HG03442 (cell line): ENCODE measurements around the gene KIF1B.

Experiments
- ATAC-seq: cut with Tn5 transposase; IDR thresholded peaks from one replicate; pipeline ENCODE4 v1.9.1; 2021; ENCODE audit warnings: mild to moderate bottlenecking, moderate library complexity; ENCODE audit not compliant: unreplicated experiment

Gene KIF1B

GRCh38 chr1:10209905-10210810 lies at the start of gene KIF1B:
Gene KIF1B, plus strand, starts transcription at chr1:10210570. Its CDS starts 21,759 bp downstream, at chr1:10232329.
- ATAC-seq = peak; percentile 92

- no peak for ATAC-seq
These were observed 49.4 kb upstream of the KIF1B start for GRCh38 chr1:10160907-10161490.

GRCh38 chr1:10161541-10162290 lies 48.7 kb upstream of the KIF1B start:
- ATAC-seq = no peak

DNA sequence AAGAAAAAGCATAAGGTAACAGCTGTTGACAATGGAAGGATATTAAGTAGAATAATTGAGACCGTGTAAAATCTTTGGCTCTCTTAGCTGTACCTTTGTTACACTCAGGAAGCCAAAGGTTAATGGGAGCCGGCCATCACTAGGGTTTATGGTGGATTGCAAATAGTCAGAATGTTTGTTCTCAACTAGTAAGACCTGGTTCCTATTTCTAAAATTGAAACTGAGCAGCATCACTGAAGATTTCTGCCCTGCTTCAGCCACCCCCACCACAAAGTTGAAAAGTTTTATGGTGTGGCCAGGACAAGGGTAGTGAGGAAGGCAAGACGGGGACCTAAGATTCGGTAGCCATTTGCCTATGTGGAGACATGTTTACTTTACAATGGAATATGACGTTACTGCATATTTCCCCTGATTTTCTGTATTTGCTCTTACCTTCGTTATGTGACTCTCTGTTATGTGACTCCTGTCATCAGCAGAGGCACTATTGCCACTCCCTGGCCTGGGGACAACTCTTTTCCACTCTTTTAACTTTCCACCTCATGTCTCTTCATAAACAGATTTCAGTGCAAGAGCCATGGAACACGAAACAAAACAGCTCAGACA lies 41.4 kb upstream of the KIF1B start:
- ATAC-seq = no peak

GRCh38 chr1:10170239-10170574 lies 40.2 kb upstream of the KIF1B start:
- peak; percentile 60 for ATAC-seq

DNA sequence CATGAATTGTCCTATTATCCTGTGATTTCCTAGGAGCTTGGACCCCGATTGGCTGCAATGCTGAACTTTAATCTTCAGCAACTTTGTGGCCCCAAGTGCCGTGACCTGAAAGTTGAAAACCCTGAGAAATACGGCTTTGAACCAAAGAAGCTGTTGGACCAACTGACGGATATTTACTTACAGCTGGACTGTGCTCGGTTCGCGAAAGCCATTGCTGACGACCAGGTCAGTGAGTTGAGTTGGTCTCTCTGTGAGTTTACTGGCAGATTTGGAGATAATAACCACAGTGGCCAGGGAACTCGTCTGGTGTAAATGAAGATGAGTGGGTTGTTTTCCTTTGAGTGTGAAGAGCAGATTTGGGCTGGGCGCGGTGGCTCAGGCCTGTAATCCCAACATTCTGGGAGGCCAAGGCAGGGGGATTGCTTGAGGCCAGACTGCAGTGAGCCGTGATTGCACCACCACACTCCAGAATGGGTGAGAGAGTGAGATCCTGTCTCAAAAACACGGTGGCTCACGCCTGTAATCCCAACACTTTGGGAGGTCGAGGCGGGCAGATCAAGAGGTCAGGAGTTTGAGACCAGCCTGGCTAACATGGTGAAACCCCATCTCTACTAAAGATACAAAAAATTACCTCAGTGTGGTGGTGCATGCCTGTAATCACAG lies 39.1 kb upstream of the KIF1B start:
- no peak for ATAC-seq

DNA sequence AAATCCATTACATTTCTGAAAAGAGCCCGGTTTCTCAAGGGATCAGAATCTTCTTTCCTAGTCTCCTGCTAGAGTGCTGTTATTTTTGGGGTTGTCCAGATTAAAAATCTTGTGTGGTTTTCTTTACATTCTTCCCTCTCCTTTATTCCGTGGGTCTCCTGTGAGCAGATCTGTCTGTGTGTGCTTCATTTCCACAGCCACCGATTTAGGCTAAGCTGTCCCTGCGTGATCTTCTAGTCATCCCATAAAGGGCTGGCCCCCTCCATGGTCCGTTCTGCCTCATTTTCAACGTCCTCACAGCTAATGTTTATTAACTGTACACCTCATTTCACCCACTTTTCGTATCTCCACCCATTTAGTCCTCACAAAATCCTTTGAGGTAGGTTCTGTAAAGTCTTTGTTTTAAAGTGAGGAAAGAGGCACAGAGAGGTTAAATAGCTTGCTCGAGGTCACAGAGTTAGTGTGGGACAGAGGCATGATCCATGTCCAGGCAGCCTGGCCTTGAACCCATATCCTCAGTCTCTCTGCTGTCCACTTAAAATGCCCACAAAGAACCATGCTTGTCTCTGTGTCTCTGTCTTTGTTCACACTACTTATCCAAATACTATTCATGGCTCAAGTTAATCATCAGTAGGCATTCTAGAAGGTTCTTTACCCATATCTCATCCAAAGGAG lies 38.2 kb upstream of the KIF1B start:
- ATAC-seq = no peak

DNA sequence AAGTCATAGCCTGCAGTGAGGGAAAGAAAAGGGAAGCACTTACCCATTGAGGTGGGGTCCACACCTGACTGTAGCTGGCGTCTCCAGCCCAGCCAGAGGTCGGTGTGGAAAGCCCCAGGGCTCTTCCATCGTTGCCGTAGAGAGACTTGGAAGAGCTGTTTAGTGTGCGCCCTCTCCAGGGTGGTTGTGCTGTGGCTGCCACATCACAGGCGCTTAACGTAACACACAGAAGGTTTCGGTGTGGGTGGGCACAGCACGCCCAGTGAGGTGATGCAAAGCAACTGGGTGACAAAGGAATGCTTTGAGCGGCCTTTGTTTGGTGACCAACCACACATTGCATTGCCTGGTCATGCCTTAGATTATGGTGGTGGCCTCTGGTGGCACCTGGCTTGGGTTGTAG lies 36.8 kb upstream of the KIF1B start:
- ATAC-seq = no peak

- no peak for ATAC-seq
These were observed 32.5 kb upstream of the KIF1B start for GRCh38 chr1:10177876-10178275.

GRCh38 chr1:10178597-10179405 lies 31.6 kb upstream of the KIF1B start:
- ATAC-seq = no peak

DNA sequence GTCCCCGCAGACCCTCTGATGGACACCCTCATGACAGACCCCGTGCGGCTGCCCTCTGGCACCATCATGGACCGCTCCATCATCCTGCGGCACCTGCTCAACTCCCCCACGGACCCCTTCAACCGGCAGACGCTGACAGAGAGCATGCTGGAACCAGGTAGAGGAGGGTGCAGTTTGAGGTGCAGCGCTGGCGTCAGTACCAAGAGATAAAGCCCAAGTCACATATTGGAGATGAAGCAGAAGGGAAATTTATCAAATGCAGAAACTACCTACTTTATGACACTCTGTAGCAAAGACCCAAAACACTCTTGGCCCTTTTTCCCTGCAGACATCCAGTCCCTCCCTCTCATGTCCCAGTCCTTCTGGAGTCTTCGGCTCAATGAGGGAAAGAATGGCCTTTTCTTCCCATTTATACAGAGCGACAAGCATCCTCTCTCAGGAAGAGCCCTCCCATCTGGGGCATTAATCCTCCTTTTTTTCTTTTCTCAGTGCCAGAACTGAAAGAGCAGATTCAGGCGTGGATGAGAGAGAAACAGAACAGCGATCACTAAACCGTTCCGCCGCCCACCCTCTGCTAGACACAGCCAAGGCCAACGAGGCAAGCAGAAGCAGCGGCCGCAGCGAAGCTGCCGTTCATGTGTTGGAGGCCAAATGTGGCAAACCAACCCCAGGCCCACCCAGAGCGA lies 30.8 kb upstream of the KIF1B start:
- ATAC-seq = no peak

DNA sequence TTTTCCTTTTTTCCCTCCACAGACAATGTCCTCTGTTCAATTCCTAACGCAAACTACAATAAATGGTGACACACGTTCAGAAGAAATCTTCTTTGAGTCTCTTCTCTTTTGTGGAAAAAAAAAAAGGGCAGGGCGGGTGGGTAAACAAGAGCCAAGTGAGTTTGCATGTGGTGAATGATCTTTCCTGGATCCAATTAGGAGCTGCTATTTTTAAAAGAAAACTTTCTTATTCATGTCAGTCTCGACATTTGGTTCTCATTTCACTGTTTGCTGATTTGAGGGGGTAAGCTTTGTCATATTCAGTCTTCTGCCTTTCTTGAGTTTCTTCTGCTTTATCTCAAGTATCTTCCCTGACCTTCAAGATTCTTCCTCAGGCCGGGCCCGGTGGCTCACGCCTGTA lies 29.2 kb upstream of the KIF1B start:
- ATAC-seq = no peak

DNA sequence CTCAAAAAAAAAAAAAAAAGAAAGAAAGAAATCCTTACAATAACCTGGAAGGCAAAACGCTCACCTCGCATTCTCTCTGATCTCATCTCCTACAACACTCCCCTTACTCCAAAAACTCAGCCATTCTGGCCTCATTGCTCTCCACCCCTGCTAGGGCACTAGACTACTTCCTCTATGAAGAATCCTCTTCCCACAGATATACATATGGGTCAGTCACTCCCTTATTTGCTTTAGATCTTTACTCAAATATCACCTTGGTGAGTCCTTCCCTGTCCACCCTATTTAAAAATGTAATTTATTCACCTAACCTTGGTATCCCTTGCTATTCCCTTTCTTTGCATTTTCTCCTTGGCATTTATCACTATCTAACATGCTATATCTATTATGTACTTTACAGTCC lies 24.6 kb upstream of the KIF1B start:
- ATAC-seq = no peak

DNA sequence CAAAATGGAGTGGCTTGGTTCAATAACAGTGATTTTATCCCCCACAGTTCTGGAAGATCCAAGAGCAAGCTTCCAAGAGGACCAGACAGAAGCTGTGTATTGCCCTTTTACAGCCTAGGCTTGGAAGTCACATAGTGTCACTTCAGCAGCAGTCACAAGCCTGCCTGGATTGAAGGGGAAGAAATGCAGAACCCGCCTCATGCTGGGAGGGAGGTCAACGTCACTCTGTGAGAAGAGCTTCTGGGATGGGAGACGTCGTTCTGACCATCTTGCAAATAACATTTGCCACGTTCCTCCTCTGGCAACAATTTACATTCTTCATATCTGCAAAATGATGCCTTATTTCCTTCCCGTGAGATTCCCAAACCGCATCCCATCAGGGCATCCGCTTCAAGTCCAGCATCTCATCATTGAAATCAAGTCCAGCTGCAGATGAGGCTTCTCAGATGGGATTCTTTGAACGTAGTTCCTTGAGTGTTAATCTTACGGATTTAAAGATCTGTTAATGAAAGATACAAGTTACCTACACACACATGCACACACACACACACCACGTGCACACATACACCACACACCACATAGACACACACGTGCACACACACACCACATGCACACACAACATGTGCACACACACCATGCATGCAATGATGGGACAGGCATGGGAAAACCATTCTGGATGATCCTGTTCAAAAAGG lies 23.9 kb upstream of the KIF1B start:
- no peak for ATAC-seq

GRCh38 chr1:10187026-10187334 lies 23.4 kb upstream of the KIF1B start:
- ATAC-seq = no peak

GRCh38 chr1:10188133-10188650 lies 22.2 kb upstream of the KIF1B start:
- ATAC-seq = no peak

DNA sequence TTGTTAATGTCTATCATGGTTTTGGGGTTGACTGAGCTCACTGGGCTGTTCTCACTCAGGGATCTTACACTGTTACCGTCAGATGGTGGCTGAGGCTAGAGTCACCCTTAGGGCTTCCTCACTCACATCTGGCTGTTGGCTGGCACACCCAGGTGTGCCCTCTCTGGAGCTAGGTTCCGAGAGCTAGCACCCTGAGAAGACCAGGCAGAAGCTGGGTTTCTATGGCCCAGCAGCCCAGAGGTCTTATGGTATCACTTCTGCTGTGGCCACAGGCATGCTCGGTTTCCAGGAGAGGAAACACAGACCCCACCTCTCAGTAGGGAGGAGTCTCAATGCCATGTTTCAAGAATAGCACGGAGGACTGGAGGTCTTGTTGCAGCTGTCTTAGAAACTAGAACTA lies 20.7 kb upstream of the KIF1B start:
- no peak for ATAC-seq

- ATAC-seq = no peak
These were observed 18.1 kb upstream of the KIF1B start for GRCh38 chr1:10192263-10192662.
